Tibial nerve (tissue), 4 donors: ENCODE measurements around the gene DCX.

Experiments used
- EP300 ChIP-seq, 2 donors: sonication (generic); formaldehyde crosslinking; IDR thresholded peaks; one replicate each; pipeline ENCODE4 v1.6.1; 2017; ENCODE audit warnings: antibody characterized with exemption in 2 of 2, mild to moderate bottlenecking in 1 of 2
- POLR2A ChIP-seq, 2 donors: fragments of 450-650 bp; IDR thresholded peaks; one replicate each; pipeline ENCODE4 v1.6.1; 2017; ENCODE audit warnings: antibody characterized with exemption in 2 of 2, mild to moderate bottlenecking in 2 of 2, moderate library complexity in 2 of 2
- TF ChIP-seq, protein P1 (sequence below), 5 experiments: fragments of 200-600 bp in 3 of 5; fragments of 450-650 bp in 2 of 5; sonication (generic) in 3 of 5; IDR thresholded peaks; one replicate each; pipeline ENCODE4 v1.5.1; 2016 to 2019; ENCODE audit warnings: antibody characterized with exemption in 5 of 5, mild to moderate bottlenecking in 3 of 5, moderate library complexity in 2 of 5

DNA sequence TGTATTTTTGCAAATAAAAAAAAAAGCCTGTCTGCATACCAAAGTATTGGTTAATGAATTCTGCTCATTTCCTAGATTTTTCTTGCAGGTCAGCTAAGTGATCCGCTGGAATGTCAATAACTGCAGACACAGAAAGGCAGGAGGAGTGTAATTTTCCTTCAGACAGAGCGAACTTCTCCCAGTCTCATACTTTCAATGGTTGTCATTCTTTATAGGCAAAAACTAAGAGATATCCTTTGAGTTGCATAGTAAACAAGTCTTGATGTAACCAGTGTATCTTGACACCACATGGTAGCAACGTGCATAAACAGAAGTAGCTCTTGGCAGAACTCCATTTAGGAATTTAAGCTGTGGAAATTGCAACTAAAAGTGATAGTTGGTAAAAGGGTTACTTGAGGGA lies 149.9 kb downstream of the DCX start:
- TF ChIP-seq, protein P1, sequence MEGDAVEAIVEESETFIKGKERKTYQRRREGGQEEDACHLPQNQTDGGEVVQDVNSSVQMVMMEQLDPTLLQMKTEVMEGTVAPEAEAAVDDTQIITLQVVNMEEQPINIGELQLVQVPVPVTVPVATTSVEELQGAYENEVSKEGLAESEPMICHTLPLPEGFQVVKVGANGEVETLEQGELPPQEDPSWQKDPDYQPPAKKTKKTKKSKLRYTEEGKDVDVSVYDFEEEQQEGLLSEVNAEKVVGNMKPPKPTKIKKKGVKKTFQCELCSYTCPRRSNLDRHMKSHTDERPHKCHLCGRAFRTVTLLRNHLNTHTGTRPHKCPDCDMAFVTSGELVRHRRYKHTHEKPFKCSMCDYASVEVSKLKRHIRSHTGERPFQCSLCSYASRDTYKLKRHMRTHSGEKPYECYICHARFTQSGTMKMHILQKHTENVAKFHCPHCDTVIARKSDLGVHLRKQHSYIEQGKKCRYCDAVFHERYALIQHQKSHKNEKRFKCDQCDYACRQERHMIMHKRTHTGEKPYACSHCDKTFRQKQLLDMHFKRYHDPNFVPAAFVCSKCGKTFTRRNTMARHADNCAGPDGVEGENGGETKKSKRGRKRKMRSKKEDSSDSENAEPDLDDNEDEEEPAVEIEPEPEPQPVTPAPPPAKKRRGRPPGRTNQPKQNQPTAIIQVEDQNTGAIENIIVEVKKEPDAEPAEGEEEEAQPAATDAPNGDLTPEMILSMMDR (IDR thresholded peaks at IDR 0.05): no peak
- TF ChIP-seq EP300 (IDR thresholded peaks at IDR 0.05) (no peak), POLR2A (IDR thresholded peaks at IDR 0.05) (no peak)
